Upper lobe of left lung (tissue), 6 donors: Measurements from ENCODE around the gene IPO8. TPM values are rescaled to one million over a fixed set of nuclear protein-coding genes. Genes with fewer than 3 reads are reported as not detected.

Experiments
- ATAC-seq, 2 donors: fragments of 200-7000 bp; cut with Tn5 transposase; one replicate each; pipeline ENCODE4 v1.9.1; 2022; ENCODE audit warnings: mild to moderate bottlenecking in 2 of 2, moderate library complexity in 2 of 2; ENCODE audit not compliant: low FRiP score in 2 of 2
- DNase-seq, 2 donors: peaks; one replicate each; pipeline ENCODE4 v3.0.0-alpha.2; 2019 to 2020
- H3K27ac ChIP-seq, 4 donors: fragments of 200-600 bp; sonication (generic); one replicate each; pipeline ENCODE4 v1.5.1; 2016 to 2019
- H3K27me3 ChIP-seq, 4 donors: fragments of 200-600 bp; sonication (generic); one replicate each; pipeline ENCODE4 v1.5.1; 2017 to 2019
- H3K36me3 ChIP-seq, 4 donors: fragments of 200-600 bp; sonication (generic); one replicate each; pipeline ENCODE4 v1.5.1; 2016 to 2019
- H3K4me1 ChIP-seq, 4 donors: fragments of 200-600 bp; sonication (generic); one replicate each; pipeline ENCODE4 v1.5.1; 2018 to 2019
- H3K4me3 ChIP-seq, 4 donors: fragments of 200-600 bp; sonication (generic); one replicate each; pipeline ENCODE4 v1.5.1; 2017 to 2019; ENCODE audit warnings: mild to moderate bottlenecking in 2 of 4, moderate library complexity in 1 of 4
- H3K9me3 ChIP-seq, 4 donors: fragments of 200-600 bp; sonication (generic); one replicate each; pipeline ENCODE4 v1.5.1; 2018 to 2019
- EP300 ChIP-seq, 4 donors: sonication (generic); formaldehyde crosslinking; IDR thresholded peaks; one replicate each; pipeline ENCODE4 v1.5.1; 2017; ENCODE audit warnings: antibody characterized with exemption in 4 of 4, control low read depth in 2 of 4
- POLR2A ChIP-seq, 4 donors: fragments of 450-650 bp; IDR thresholded peaks; one replicate each; pipeline ENCODE4 v1.5.1; 2016 to 2017; ENCODE audit warnings: antibody characterized with exemption in 4 of 4, mild to moderate bottlenecking in 2 of 4
- POLR2AphosphoS5 ChIP-seq, 2 donors: sonication (generic); formaldehyde crosslinking; IDR thresholded peaks; one replicate each; pipeline ENCODE4 v1.5.1; 2017; ENCODE audit warnings: antibody characterized with exemption in 2 of 2
- WGBS, 2 donors: methylation state at CpG; one replicate each; pipeline ENCODE4 v1.1.5; 2017 to 2018; 5-methylcytosine and 5-hydroxymethylcytosine counted together
- total RNA-seq, 6 donors: library from RNA; depleted of rRNA in 4 of 6; stranded (reverse); fragments of >200 nt in 4 of 6; gene quantifications; one replicate each; pipeline versions ENCODE4 v1.1.0 to v1.2.1, GENCODE V29; 2016 to 2021
- TF ChIP-seq, protein P1 (sequence below), 6 experiments: fragments of 450-650 bp in 4 of 6; fragments of 200-600 bp in 2 of 6; sonication (generic) in 2 of 6; IDR thresholded peaks; one replicate each; pipeline ENCODE4 v1.5.1; 2016 to 2019; ENCODE audit warnings: antibody characterized with exemption in 6 of 6
- donor health status: DM: no; HTN: no; CAD: no; lungs with moderate emphysema.
- donor health status: DM: no; HTN: yes; CAD: no; lungs with severe emphysema.

Gene IPO8
- total RNA-seq, 6 donors from 2014 or later: 20.4 to 68.1 (median 48.0) TPM

DNA sequence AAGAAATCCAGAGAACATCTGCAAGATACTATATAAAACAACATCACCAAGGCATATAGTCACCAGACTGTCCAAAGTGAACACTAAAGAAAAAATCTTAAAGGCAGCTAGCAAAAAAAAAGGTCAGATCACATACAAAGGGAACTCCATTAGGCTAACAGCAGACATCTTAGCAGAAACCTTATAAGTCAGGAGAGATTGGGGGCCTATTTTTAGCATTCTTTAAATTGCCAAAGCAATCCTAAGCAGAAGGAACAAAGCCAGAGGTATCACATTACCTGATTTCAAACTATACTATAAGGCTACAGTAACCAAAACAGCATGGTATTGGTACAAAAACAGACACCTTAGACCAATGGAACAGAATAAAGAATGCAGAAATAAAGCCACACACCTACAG, 92.5 kb downstream of the IPO8 start:
- Histone ChIP-seq H3K27me3 (no peaks in the 10 kb centered on the region), H3K27ac (no peak overlapping the region), H3K4me1 (no peaks in the 10 kb centered on the region), H3K4me3 (no peak overlapping the region), H3K36me3 (no peaks in the 10 kb centered on the region), H3K9me3 (peaks cover 0 to 6% (median 0%) of the 10 kb centered on the region in 4 donors)
- TF ChIP-seq, protein P1, sequence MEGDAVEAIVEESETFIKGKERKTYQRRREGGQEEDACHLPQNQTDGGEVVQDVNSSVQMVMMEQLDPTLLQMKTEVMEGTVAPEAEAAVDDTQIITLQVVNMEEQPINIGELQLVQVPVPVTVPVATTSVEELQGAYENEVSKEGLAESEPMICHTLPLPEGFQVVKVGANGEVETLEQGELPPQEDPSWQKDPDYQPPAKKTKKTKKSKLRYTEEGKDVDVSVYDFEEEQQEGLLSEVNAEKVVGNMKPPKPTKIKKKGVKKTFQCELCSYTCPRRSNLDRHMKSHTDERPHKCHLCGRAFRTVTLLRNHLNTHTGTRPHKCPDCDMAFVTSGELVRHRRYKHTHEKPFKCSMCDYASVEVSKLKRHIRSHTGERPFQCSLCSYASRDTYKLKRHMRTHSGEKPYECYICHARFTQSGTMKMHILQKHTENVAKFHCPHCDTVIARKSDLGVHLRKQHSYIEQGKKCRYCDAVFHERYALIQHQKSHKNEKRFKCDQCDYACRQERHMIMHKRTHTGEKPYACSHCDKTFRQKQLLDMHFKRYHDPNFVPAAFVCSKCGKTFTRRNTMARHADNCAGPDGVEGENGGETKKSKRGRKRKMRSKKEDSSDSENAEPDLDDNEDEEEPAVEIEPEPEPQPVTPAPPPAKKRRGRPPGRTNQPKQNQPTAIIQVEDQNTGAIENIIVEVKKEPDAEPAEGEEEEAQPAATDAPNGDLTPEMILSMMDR (IDR thresholded peaks at IDR 0.05): no peak
- TF ChIP-seq EP300 (IDR thresholded peaks at IDR 0.05): no peak
- no peak for TF ChIP-seq POLR2A (IDR thresholded peaks at IDR 0.05)
- no peak for TF ChIP-seq POLR2AphosphoS5 (IDR thresholded peaks at IDR 0.05)
- DNase-seq (no peak), ATAC-seq (no peak)

DNA sequence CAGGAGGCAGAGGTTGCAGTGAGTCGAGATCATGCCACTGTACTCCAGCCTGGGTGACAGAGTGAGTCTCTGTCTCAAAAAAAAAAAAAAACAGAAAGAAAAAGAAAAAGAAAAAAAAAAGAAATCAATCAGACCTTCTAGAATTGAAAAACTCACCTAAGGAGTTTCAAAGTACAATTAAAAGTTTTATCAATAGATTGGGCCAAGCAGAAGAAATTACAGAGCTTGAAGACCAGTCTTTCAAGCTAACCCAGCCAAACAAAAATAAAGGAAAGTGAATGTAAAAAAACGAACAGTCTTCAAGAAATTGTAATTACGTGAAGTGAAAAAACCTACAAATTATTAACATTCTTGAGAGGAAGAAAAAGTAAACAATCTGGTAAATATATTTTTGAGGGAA, 93.0 kb downstream of the IPO8 start:
- no peak for ATAC-seq
- 90 to 95% methylated on average over 3 of the region's 3 CpGs for WGBS, 2 donors

DNA sequence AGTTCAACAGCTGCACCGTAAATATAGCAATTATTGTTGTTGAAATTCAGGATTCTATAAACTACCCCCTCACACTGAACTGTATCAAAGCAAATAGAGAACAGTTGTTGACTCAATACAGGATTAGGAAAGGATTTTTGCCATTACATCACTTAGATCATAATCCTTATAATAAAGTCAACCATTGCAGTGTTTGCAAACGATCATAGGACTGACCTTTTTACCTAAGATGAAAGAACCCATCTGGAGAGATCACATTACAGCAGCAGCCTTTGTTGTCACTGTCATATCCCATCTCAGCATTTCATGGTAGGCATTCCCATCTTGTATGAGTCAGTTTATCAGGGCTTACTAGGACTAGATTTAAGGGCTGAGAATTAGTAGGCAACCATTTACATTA, 96.1 kb downstream of the IPO8 start:
- WGBS, 2 donors: 44 to 60% methylated on average over 2 of the region's 2 CpGs
- TF ChIP-seq POLR2A (IDR thresholded peaks at IDR 0.05) (no peak), EP300 (IDR thresholded peaks at IDR 0.05) (no peak), POLR2AphosphoS5 (IDR thresholded peaks at IDR 0.05) (no peak)
- TF ChIP-seq, protein P1 (IDR thresholded peaks at IDR 0.05): no peak
- Histone ChIP-seq H3K4me1 (no peaks in the 10 kb centered on the region), H3K27me3 (no peaks in the 10 kb centered on the region), H3K9me3 (peaks cover 0 to 6% (median 0%) of the 10 kb centered on the region in 4 donors), H3K36me3 (no peaks in the 10 kb centered on the region), H3K27ac (no peak overlapping the region), H3K4me3 (no peak overlapping the region)
- ATAC-seq: no peak
- DNase-seq: no peak

More for the DNA sequence above, 93.0 kb downstream of the IPO8 start:
- TF ChIP-seq POLR2AphosphoS5 (IDR thresholded peaks at IDR 0.05): no peak
- TF ChIP-seq, protein P1 (IDR thresholded peaks at IDR 0.05): no peak
- no peak for TF ChIP-seq EP300 (IDR thresholded peaks at IDR 0.05)
- no peaks in the 10 kb centered on the region for H3K36me3 ChIP-seq
- no peaks in the 10 kb centered on the region for H3K4me1 ChIP-seq
- H3K9me3 ChIP-seq: peaks cover 0 to 6% (median 0%) of the 10 kb centered on the region in 4 donors
- H3K4me3 ChIP-seq: no peak overlapping the region
- H3K27ac ChIP-seq: no peak overlapping the region
- no peak for DNase-seq
- H3K27me3 ChIP-seq: no peaks in the 10 kb centered on the region

DNA sequence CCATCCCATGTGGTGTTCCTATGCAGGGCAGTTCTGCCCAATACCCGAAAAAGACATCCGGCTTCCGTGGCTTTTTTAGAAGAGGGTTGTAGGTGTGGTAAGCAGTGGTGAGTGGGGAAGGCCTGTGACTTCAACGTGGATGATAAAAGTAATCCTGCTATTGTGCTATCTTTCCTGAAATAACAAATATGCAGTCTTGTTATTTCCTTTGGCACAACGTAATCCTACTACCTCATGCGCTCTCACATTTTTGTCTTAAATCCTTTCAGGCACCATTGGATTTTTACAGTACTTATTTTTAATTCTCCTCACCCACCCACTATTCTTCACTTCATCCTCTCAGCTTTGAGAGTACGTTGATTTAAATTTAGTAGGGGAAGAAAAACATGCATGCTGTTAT, 96.8 kb downstream of the IPO8 start:
- H3K27ac ChIP-seq: no peak overlapping the region
- TF ChIP-seq EP300 (IDR thresholded peaks at IDR 0.05): no peak
- TF ChIP-seq POLR2A (IDR thresholded peaks at IDR 0.05): no peak
- TF ChIP-seq, protein P1 (IDR thresholded peaks at IDR 0.05): no peak
- no peak for TF ChIP-seq POLR2AphosphoS5 (IDR thresholded peaks at IDR 0.05)
- no peaks in the 10 kb centered on the region for H3K4me1 ChIP-seq
- H3K27me3 ChIP-seq: no peaks in the 10 kb centered on the region
- H3K4me3 ChIP-seq: no peak overlapping the region
- H3K9me3 ChIP-seq: peaks cover 0 to 6% (median 0%) of the 10 kb centered on the region in 4 donors
- no peak for ATAC-seq
- DNase-seq: no peak
- H3K36me3 ChIP-seq: no peaks in the 10 kb centered on the region
- WGBS, 2 donors: 65 to 67% methylated on average over 7 of the region's 7 CpGs

DNA sequence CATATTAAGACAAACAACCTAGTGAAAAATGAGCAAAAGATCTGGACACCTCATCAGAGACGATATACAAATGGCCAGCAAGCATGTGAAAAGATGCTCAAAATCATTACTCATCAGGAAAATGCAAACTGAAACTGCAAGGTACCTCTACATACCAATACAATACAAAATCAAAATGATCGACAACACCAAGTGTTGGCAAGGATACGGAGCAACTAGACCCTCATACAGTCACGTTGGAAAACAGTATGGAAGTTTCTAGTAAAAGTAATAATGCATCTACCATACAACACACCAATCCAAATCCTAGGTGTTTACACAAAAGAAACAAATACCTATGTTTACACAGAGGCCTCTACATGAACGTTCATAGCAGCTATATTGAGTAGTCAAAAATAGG, 99.9 kb downstream of the IPO8 start:
- TF ChIP-seq POLR2A (IDR thresholded peaks at IDR 0.05) (no peak), EP300 (IDR thresholded peaks at IDR 0.05) (no peak), POLR2AphosphoS5 (IDR thresholded peaks at IDR 0.05) (no peak)
- TF ChIP-seq, protein P1 (IDR thresholded peaks at IDR 0.05): no peak
- Histone ChIP-seq H3K36me3 (no peaks in the 10 kb centered on the region), H3K4me1 (no peaks in the 10 kb centered on the region), H3K4me3 (no peak overlapping the region), H3K9me3 (no peaks in the 10 kb centered on the region), H3K27ac (no peak overlapping the region), H3K27me3 (no peaks in the 10 kb centered on the region)
- WGBS, 2 donors: 86 to 88% methylated on average over 5 of the region's 5 CpGs
- ATAC-seq: no peak
- DNase-seq: no peak
